ENCODE results near the gene SH3TC2.

Gene SH3TC2

DNA sequence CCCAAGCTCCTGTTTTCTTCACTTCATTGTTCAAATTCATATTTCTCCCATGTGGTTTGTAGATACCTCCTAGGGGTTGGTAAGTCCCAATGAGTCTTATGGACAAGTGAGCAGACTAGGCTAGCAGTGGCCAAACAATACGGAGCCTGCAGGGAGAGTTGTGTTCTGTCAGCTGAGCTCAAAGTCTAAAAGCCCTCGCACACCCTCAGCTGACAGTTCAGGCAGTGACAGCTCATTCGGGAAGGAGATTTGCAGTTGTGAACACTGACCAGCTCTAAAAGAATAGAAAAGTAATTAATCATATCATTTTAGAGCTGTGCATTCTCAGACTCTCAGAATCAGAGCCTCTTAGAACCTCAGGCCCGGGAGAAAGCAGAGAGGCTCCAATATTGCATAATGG, 95.1 kb downstream of the SH3TC2 start:
- no peak for DNase-seq

DNA sequence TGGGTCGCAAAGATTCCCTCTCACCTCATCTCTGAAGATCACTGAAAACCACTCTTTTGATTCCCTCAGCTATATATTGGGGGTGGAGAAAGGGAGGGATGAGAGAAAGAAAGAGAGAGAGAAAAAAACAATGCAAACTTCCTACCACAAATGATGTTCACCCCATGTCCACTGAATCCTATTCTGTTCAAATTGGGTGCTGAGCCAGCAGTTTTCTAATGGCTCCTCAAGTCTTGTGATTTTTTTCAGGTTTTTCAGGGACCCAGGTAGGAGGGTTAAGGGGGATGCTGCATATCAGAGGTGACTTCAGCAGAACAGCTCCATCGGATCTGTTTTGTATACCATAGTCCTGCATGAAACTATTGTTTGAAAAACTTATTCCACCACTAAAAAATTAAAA, 95.9 kb downstream of the SH3TC2 start:
- DNase-seq: no peak

DNA sequence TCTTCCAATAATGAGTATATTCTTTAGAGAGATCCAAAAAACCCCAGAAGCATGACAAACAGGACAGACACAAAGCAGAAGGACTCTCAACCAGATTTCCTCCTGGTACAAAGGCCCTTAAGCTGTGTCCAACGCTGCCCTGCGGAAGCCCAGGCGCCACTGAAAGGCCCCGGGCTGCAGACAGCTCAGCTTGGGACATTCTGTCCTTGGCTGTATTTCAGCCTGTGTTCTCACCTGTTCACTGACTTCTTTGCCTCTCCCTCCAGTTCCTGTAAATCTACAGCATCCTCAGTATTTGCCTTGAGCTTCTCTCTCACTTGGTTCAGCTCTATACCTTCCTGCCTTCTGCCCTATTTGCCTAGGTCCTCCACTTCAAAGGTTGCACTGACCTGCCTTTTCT, 96.5 kb downstream of the SH3TC2 start:
- no peak for DNase-seq

DNA sequence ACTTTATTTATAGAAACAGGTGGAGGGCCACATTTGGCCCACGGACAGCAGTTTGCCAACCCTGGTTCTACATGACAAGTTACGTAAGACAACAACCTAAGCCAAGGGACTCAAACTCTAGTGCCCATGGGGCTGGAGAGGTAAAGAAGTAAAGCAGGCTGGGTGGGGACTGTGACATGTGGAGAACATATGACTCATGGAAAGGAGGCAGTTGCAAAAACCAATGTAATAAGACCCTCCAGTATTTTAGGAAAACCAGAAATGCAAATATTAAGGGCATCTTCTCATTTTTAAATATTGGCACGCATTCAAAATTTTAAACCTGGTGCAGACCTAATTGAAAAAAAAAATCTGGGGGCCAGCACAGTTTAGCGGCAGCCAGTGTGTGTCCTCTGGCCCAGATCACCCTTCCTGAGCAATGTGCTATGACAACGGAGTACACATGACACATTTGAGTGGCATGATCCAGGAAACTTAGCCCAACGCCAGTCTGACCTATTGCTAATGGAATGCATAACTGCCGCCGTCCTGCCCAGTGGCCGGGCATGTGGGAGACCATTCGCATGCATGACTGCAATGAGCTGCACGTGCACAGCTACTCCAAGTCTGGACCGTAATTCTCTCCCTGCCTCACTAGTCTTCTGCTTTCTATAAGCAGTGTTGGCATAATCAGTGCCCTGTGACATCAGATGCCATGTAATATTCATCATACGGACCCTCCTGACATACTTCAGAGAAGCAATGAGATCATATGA, 97.2 kb downstream of the SH3TC2 start:
- no peak for DNase-seq

DNA sequence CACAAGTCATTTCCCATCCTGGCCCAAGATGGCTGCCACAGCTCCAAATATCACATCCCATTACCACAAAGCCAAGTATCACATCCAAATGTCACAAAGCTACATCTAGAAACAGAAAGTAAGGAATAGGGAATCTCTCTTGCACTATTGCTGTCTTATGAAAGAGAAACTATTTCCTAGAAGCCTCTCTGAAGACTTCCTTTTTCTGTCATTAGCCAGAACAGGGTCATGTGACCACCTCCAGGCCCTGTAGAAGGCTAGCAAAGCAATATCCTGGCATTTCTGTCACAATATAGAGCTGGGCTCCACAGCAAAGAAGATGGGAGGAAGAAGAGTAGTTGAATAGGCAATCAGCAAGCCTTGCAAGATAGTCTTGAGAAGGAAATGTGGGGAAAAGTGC, 99.2 kb downstream of the SH3TC2 start:
- no peak for DNase-seq

DNA sequence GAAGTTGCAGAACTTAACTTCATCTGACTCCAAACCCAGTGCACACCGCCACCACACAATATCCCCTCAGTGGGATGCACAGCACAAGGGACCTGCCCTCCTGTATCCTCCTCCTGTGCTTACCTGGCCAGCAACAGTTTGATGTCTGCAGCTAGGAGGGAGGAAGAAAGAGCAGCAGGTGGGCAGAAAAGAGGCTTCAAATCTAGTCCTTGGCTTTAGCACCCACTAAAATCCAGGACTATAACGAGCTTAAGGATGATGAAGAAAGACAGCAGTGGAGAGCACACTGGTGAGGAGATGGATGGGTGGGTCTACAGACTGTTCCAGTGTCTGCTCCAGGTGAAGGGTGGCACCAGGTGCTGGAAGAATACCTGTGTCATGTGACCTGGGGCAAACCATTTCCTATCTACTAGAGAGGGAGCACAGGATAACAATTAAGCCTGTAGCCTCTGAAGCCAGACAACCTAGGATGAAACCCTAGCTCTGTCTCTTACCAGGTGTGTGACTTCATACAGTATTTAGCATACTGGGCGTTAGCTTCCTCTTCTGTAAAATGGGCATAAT, 100.0 kb downstream of the SH3TC2 start:
- no peak for DNase-seq

DNA sequence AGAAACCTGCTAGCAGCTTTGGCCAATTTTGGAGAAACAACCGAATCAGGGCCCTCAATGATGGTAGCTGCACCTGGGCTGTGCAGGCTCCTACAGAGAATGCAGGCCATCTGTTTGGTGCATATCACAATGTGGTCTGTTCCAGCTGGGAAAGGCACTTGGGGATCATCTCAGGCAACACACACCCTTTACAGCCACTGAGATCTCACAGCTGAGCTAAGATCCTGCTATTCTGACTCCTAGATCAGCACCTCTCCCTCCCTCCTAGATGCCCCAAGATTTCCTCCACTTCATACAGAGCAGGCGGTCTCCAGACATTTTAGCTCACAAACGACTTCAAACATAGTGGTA, 100.7 kb downstream of the SH3TC2 start:
- no peak for DNase-seq

DNA sequence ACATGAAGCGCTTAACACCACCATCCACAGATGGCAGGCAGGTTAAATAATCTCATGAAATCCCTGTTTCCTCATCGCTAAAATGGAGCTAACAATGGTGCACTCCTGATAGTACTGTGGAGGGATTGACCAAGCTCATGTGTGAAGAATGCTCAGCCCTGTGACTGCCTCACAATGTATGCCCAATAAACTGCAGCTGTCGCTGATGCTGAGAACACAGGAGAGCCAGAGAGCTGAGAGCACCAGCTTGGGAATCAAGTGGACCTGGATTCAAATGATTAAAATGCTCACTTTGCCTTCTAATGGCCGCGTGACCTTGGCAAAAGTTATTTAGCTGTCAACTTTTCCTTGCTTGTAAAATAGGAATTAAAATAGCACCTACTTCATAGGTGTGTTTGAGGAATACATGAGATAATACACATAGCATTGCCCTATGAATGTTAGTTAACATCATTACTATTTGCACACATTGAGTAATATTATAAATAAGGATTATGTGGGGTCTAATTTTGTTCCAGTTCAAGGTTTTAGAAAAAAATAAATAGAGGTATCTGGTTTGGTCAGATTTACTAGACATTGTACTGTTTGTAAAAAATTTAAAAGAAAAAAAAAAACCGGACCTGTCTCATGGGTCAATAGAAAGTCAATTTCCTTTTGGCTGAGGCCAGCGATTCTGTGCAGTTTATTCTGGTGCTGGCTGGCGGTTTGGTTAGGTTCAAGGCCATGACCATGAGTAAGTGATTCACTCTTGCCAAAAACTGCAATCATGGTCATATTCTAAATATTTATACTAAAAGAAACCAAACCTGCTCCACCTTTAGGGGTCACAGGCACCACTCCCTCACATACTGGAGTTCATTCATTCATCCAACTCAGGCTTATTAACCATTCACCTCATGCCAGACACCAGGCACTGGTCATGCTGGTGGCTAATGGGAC, 101.3 kb downstream of the SH3TC2 start:
- no peak for DNase-seq

DNA sequence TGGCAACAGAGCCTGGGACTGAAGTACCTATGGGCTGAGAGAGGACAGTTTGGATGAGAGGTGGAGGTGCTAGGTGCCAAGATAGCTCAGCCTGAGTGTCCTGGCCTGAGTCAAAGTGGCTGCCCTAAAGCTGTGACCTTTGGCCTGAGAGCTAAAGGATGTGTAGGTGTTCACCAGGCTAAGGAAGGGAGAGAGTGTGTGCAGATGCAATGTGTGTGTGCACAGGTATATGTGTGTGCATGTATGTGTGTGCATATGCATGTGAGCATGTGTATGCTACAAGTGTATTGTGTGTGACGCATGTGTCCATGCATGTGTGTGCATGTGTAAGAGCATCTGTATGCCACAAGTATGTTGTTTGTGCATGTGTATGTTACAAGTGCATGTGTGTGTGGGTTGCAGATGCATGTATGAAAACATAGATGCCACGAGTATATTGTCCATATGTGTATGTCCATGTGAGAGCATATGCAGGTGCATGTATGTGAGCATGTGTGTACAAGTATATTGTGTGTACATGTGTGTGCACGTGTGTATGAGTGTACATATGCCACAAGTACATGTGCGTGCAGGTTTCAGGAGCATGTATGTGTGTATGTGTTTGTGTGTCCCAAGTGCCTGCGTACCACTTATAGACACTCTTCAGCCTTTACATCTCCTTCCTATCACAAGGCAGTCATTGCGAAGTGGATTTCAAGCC, 102.6 kb downstream of the SH3TC2 start:
- DNase-seq: no peak

DNA sequence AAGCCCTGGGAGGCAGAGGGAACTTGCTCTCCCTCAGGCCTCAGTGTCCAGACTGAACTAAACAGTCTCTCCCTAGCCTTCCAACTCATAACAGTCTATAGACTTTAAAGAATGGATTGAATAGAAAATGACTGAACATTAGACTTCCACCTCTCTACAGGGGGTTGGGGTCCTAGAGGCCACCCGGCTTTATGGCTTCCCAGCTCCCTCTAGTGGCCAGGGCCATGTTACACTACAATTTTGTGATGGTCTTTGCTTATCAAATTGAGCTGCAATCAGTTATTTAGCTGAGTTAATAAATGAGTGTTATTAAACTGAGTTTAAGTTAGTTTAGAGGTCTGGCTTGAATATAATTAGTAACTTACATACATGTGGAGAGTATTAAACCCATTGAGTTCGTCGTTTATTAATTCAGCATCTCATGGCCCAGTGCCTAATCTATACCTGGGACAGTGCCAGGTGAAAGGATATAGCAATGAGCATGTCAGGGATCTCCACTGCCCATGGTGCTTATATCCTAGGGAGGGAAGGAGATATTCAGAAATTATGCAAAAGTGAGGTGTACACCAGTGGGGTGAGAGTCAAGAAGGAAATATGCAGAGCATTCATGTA, 105.2 kb downstream of the SH3TC2 start:
- DNase-seq: peak; percentile 52

DNA sequence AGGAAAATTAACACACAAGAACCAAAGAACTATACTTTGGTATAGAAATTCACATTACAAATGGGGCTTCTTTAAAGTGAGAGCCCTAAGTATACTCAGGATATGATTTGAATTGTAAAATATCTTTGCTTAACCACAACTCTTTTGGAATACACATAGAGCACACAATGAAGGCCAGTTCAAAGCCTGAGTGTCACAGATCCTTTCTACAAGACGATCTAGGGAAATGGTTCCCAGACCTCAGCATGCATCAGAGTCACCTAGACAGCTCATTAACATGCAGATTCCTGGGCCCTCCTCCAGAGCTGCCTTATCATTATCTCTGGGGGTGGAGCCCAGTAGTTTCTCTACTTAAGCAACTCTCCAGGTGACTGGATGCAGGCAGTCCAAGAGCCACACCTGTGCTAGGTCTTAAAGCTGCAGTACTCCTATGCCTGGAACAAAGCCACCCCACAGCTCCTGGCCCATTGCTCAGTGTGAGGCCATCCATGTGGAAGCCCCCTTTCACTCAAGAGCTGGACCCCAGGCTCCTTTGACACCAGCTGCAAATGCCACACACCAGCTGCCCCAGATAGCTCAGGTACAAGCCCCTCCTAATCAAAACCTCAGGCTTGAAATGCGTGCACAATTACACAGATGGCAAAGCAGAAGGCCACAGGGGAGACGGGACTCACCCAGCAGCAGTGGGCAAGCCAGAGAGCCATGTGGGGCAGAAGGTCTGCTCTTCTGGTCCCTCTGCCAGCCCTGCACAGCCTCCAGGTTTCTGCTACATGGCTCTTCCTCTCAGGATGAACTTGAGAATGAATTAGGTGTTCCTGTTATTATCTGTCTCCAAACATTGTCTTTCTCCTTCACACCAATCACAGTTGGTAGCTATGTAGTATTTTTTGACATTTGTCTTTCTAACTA, 106.1 kb downstream of the SH3TC2 start:
- no peak for DNase-seq
